Keratinocyte (primary cell): ENCODE measurements around the gene APBB2. TPM values are rescaled to one million over a fixed set of nuclear protein-coding genes. Genes with fewer than 3 reads are reported as not detected.

Source experiments
- DNase-seq: peaks from one replicate; pipeline ENCODE4 v3.0.0-alpha.2; 2011; ENCODE audit warnings: low read depth, missing footprints, low spot score
- FAIRE-seq: peaks from 2 replicates; lab custom pipeline; 2011; peaks lifted over from hg19 to GRCh38; lab: Jason Lieb, UNC
- H2AFZ ChIP-seq: 2 replicates; pipeline ENCODE4 v1.6.0; 2012; ENCODE audit warnings: low read length, control low read depth, inconsistent platforms; ENCODE audit not compliant: control insufficient read depth
- H3K27ac ChIP-seq: 2 replicates; pipeline ENCODE4 v1.5.1; 2011; ENCODE audit warnings: low read length; ENCODE audit not compliant: control insufficient read depth, insufficient read depth
- H3K27me3 ChIP-seq: 3 replicates; pipeline ENCODE4 v1.6.0; 2011; ENCODE audit warnings: low read length; ENCODE audit not compliant: control insufficient read depth, insufficient read depth; ENCODE audit errors: extremely low read depth
- H3K36me3 ChIP-seq, 2 experiments: 2 replicates in 1 of 2; 3 replicates in 1 of 2; pipeline ENCODE4 v1.5.1; 2011; ENCODE audit warnings: low read length in 2 of 2, mild to moderate bottlenecking in 1 of 2; ENCODE audit not compliant: control insufficient read depth in 2 of 2, insufficient read depth in 2 of 2; ENCODE audit errors: extremely low read depth in 1 of 2
- H3K4me1 ChIP-seq: 3 replicates; pipeline ENCODE4 v1.5.1; 2011; ENCODE audit warnings: low read length; ENCODE audit not compliant: control insufficient read depth, insufficient read depth; ENCODE audit errors: extremely low read depth
- H3K4me2 ChIP-seq: 3 replicates; pipeline ENCODE4 v1.6.0; 2011; ENCODE audit warnings: low read depth, low read length; ENCODE audit not compliant: control insufficient read depth, insufficient read depth; ENCODE audit errors: extremely low read depth
- H3K4me3 ChIP-seq, 3 experiments: fragments of 200-600 bp in 1 of 3; sonication (generic) in 1 of 3; 2 replicates in 2 of 3; 3 replicates in 1 of 3; pipeline ENCODE4 v1.5.1; 2011 to 2016; ENCODE audit warnings: low read length in 3 of 3, mild to moderate bottlenecking in 3 of 3, control low read depth in 2 of 3, inconsistent platforms in 1 of 3, low read depth in 1 of 3, mixed read lengths in 1 of 3, mixed run types in 1 of 3, moderate library complexity in 1 of 3; ENCODE audit not compliant: control insufficient read depth in 2 of 3, insufficient read depth in 2 of 3; ENCODE audit errors: extremely low read depth in 1 of 3
- H3K79me2 ChIP-seq: 2 replicates; pipeline ENCODE4 v1.6.0; 2012; ENCODE audit warnings: low read length; ENCODE audit not compliant: control insufficient read depth, insufficient read depth
- H3K9ac ChIP-seq: 3 replicates; pipeline ENCODE4 v1.6.0; 2011; ENCODE audit warnings: low read length; ENCODE audit not compliant: control insufficient read depth, insufficient read depth; ENCODE audit errors: extremely low read depth
- H3K9me1 ChIP-seq: 3 replicates; pipeline ENCODE4 v1.6.0; 2011; ENCODE audit warnings: low read length; ENCODE audit not compliant: control insufficient read depth, insufficient read depth; ENCODE audit errors: extremely low read depth
- H3K9me3 ChIP-seq: 2 replicates; pipeline ENCODE4 v1.5.1; 2012; ENCODE audit warnings: low read depth, low read length; ENCODE audit not compliant: control insufficient read depth
- H4K20me1 ChIP-seq: 3 replicates; pipeline ENCODE4 v1.6.0; 2011; ENCODE audit warnings: low read length; ENCODE audit not compliant: control insufficient read depth, insufficient read depth; ENCODE audit errors: extremely low read depth
- CTCF ChIP-seq, 3 experiments: IDR thresholded peaks in 1 of 3; conservative IDR thresholded peaks in 1 of 3; optimal IDR thresholded peaks in 1 of 3; 2 replicates in 2 of 3; 3 replicates in 1 of 3; pipeline versions ENCODE3 to v1.5.1; 2011; ENCODE audit warnings: low read length in 3 of 3, mild to moderate bottlenecking in 3 of 3, moderate library complexity in 2 of 3, control low read depth in 1 of 3, inconsistent platforms in 1 of 3; ENCODE audit not compliant: insufficient read depth in 2 of 3; ENCODE audit errors: extremely low read depth in 1 of 3
- EZH2 ChIP-seq: IDR thresholded peaks from one replicate; pipeline ENCODE4 v1.6.1; 2012; ENCODE audit warnings: inconsistent platforms, mild to moderate bottlenecking, low read length, moderate library complexity
- dilution Hi-C: fragments of 300-500 bp; cut with MboI; formaldehyde crosslinking; loops from one replicate; pipeline ENCODE4 v1.7.0; 2020; ENCODE audit warnings: low sequenced_read_pairs; ENCODE audit not compliant: extremely low pct_ligation_motif_present
- polyA plus RNA-seq, 5 experiments: library from polyadenylated mRNA; depleted of rRNA in 3 of 5; stranded (reverse) in 3 of 5; stranded (forward) in 1 of 5; unstranded in 1 of 5; fragments of >200 nt; gene quantifications; 1 replicate in 1 of 5; 2 replicates in 3 of 5; 3 replicates in 1 of 5; pipeline versions ENCODE4 v1.2.1 to v1.2.3, GENCODE V29; 2011 to 2012; ENCODE audit warnings: missing spikeins in 2 of 5, low read depth in 1 of 5, low replicate concordance in 1 of 5

Gene APBB2
- polyA plus RNA-seq, 1 donor (not counting 4 experiments of a cell fraction or from before 2014, with no cell fraction given) = 57.3 TPM

- Histone ChIP-seq H2AFZ (peak overlapping the region; percentile 2), H3K9me1 (no peaks in the 10 kb centered on the region), H3K27ac (peak overlapping the region; percentile 76), H3K9ac (peak overlapping the region; percentile 78), H4K20me1 (no peaks in the 10 kb centered on the region), H3K36me3 (peaks cover 2 to 4% of the 10 kb centered on the region in 2 experiments), H3K4me2 (peak overlapping the region; percentile 63), H3K4me3 (peak overlapping the region in 2 of 3 experiments; percentile 1 to 31), H3K27me3 (no peaks in the 10 kb centered on the region), H3K9me3 (no peaks in the 10 kb centered on the region), H3K4me1 (peaks cover 30% of the 10 kb centered on the region), H3K79me2 (no peaks in the 10 kb centered on the region)
- dilution Hi-C loops = no loop called here
- no peak for DNase-seq
- TF ChIP-seq EZH2 (no peak), CTCF (optimal IDR thresholded peaks at IDR 0.05 in 1 of 3, IDR thresholded peaks at IDR 0.05 in 1 of 3, conservative IDR thresholded peaks at IDR 0.05 in 1 of 3; ENCODE audit: extremely low read depth in 1 of 3, insufficient read depth in 2 of 3, low read length in 3 of 3) (no peak)
- FAIRE-seq = peak; percentile 99
These were observed 304.9 kb downstream of the APBB2 start for GRCh38 chr4:40909363-40909876.

- H3K9ac ChIP-seq = peak overlapping the region; percentile 78
- DNase-seq = peak; percentile 71
- dilution Hi-C loops = no loop called here
- peaks cover 30% of the 10 kb centered on the region for H3K4me1 ChIP-seq
- no peaks in the 10 kb centered on the region for H4K20me1 ChIP-seq
- no peaks in the 10 kb centered on the region for H3K27me3 ChIP-seq
- H3K36me3 ChIP-seq = peaks cover 2 to 4% of the 10 kb centered on the region in 2 experiments
- no peaks in the 10 kb centered on the region for H3K9me1 ChIP-seq
- H3K9me3 ChIP-seq = no peaks in the 10 kb centered on the region
- peak; percentile 89 for FAIRE-seq
- peak overlapping the region in 2 of 3 experiments; percentile 31 to 51 for H3K4me3 ChIP-seq
- no peak for TF ChIP-seq EZH2
- peak; percentile 92 to 96 (median 93) for TF ChIP-seq CTCF (optimal IDR thresholded peaks at IDR 0.05 in 1 of 3, IDR thresholded peaks at IDR 0.05 in 1 of 3, conservative IDR thresholded peaks at IDR 0.05 in 1 of 3; ENCODE audit: extremely low read depth in 1 of 3, insufficient read depth in 2 of 3, low read length in 3 of 3)
- peak overlapping the region; percentile 63 for H3K4me2 ChIP-seq
- peak overlapping the region; percentile 89 for H2AFZ ChIP-seq
- H3K27ac ChIP-seq = peak overlapping the region; percentile 76
- H3K79me2 ChIP-seq = no peaks in the 10 kb centered on the region
These were observed 305.5 kb downstream of the APBB2 start for GRCh38 chr4:40908702-40909362.
